Endothelial cell of umbilical vein (primary cell): ENCODE measurements around the gene FMO2. TPM values are rescaled to one million over a fixed set of nuclear protein-coding genes. Genes with fewer than 3 reads are reported as not detected.

ENCODE experiments used
- BruUV-seq: library from RNA; stranded (reverse); fragments of 400-500 nt; replicated peaks from 2 replicates; lab custom pipeline; 2021; lab: Mats Ljungman, UMichigan
- CTCF ChIA-PET: fragments of 300-600, 350-600 bp; sonication (Branson Sonifier 250); formaldehyde crosslinking; loops from one replicate; lab custom pipeline; 2021; ENCODE audit warnings: antibody characterized with exemption, inconsistent platforms; lab: Charles Lee
- POLR2A ChIA-PET: fragments of 300-600, 350-600 bp; sonication (Branson Sonifier 250); formaldehyde crosslinking; loops from one replicate; lab custom pipeline; 2021; ENCODE audit warnings: antibody characterized with exemption, inconsistent platforms; lab: Charles Lee
- DNase-seq: peaks from one replicate; pipeline ENCODE4 v3.0.0-alpha.2; 2011; ENCODE audit warnings: low read depth, low spot score
- FAIRE-seq: peaks from 2 replicates; lab custom pipeline; 2011; peaks lifted over from hg19 to GRCh38; lab: Jason Lieb, UNC
- H2AFZ ChIP-seq: 2 replicates; pipeline ENCODE4 v1.6.0; 2012; ENCODE audit warnings: low read depth, low read length, control low read depth, inconsistent platforms
- H3K27ac ChIP-seq: 2 replicates; pipeline ENCODE4 v1.5.1; 2011; ENCODE audit warnings: low read depth, mild to moderate bottlenecking, control low read depth, low read length, moderate library complexity; ENCODE audit not compliant: insufficient read depth
- H3K27me3 ChIP-seq, 2 experiments: 2 replicates each; pipeline versions ENCODE4 v1.6.0 to v1.6.1; 2011; ENCODE audit warnings: low read length in 2 of 2, mixed read lengths in 1 of 2; ENCODE audit not compliant: control insufficient read depth in 2 of 2, insufficient read depth in 2 of 2
- H3K36me3 ChIP-seq, 2 experiments: 2 replicates in 1 of 2; 3 replicates in 1 of 2; pipeline ENCODE4 v1.5.1; 2011; ENCODE audit warnings: low read length in 2 of 2, mild to moderate bottlenecking in 1 of 2, moderate library complexity in 1 of 2; ENCODE audit not compliant: control insufficient read depth in 2 of 2, insufficient read depth in 2 of 2; ENCODE audit errors: extremely low read depth in 1 of 2
- H3K4me1 ChIP-seq: 3 replicates; pipeline ENCODE4 v1.5.1; 2011; ENCODE audit warnings: mild to moderate bottlenecking, low read length; ENCODE audit not compliant: control insufficient read depth, insufficient read depth; ENCODE audit errors: extremely low read depth
- H3K4me2 ChIP-seq: 2 replicates; pipeline ENCODE4 v1.6.1; 2011; ENCODE audit warnings: low read length, control low read depth, mixed read lengths; ENCODE audit not compliant: insufficient read depth
- H3K4me3 ChIP-seq, 3 experiments: fragments of 200-600 bp in 1 of 3; sonication (generic), shearing (Covaris generic) in 1 of 3; replicated peaks in 1 of 3; 2 replicates each; pipeline ENCODE4 v1.5.1; 2011 to 2016; ENCODE audit warnings: control low read depth in 3 of 3, low read length in 3 of 3, mild to moderate bottlenecking in 2 of 3, inconsistent platforms in 1 of 3, low read depth in 1 of 3, moderate library complexity in 1 of 3; ENCODE audit not compliant: insufficient read depth in 1 of 3
- H3K79me2 ChIP-seq: 2 replicates; pipeline ENCODE4 v1.6.0; 2012; ENCODE audit warnings: low read length, inconsistent platforms; ENCODE audit not compliant: control insufficient read depth, insufficient read depth
- H3K9ac ChIP-seq: replicated peaks from 2 replicates; pipeline ENCODE3; 2011; ENCODE audit warnings: low read length, control low read depth; ENCODE audit not compliant: insufficient read depth; ENCODE audit errors: extremely low read depth
- H3K9me1 ChIP-seq: replicated peaks from 3 replicates; pipeline ENCODE4 v1.6.0; 2011; ENCODE audit warnings: mild to moderate bottlenecking, low read length; ENCODE audit not compliant: control insufficient read depth, insufficient read depth; ENCODE audit errors: extremely low read depth
- H3K9me3 ChIP-seq: replicated peaks from 2 replicates; pipeline ENCODE4 v1.5.1; 2012; ENCODE audit warnings: low read length, inconsistent platforms; ENCODE audit not compliant: control insufficient read depth, insufficient read depth
- H4K20me1 ChIP-seq: replicated peaks from 2 replicates; pipeline ENCODE3; 2011; ENCODE audit warnings: mild to moderate bottlenecking, low read length; ENCODE audit not compliant: control insufficient read depth, insufficient read depth; ENCODE audit errors: extremely low read depth
- CTCF ChIP-seq, 2 donors: IDR thresholded peaks; 1 replicate in 1 of 2; 2 replicates in 1 of 2; pipeline ENCODE4 v1.5.1; 2011; ENCODE audit warnings: low read length in 2 of 2, mild to moderate bottlenecking in 2 of 2, moderate library complexity in 2 of 2, control low read depth in 1 of 2, inconsistent platforms in 1 of 2, low read depth in 1 of 2; ENCODE audit not compliant: insufficient read depth in 1 of 2; ENCODE audit errors: extremely low read depth in 1 of 2
- EZH2 ChIP-seq: IDR thresholded peaks from 2 replicates; pipeline ENCODE4 v1.6.1; 2012; ENCODE audit warnings: borderline replicate concordance, low read depth, mild to moderate bottlenecking, moderate library complexity, low read length, inconsistent platforms; ENCODE audit not compliant: severe bottlenecking
- FOS ChIP-seq: IDR thresholded peaks from 2 replicates; pipeline ENCODE4 v1.6.1; 2011; ENCODE audit warnings: mild to moderate bottlenecking, low read length, moderate library complexity, borderline replicate concordance; ENCODE audit not compliant: insufficient read depth
- GATA2 ChIP-seq: IDR thresholded peaks from 2 replicates; pipeline ENCODE4 v1.7.0; 2011; ENCODE audit warnings: low read depth, mild to moderate bottlenecking, moderate library complexity, mixed read lengths, low read length; ENCODE audit not compliant: insufficient read length, insufficient read depth
- JUN ChIP-seq: IDR thresholded peaks from 2 replicates; pipeline ENCODE4 v1.6.1; 2011; ENCODE audit warnings: borderline replicate concordance, low read depth; ENCODE audit not compliant: insufficient read length, insufficient read depth
- MAX ChIP-seq: IDR thresholded peaks from 2 replicates; pipeline ENCODE4 v1.6.1; 2011; ENCODE audit not compliant: insufficient read depth, insufficient read length
- MYC ChIP-seq: IDR thresholded peaks from one replicate; pipeline ENCODE4 v1.6.1; 2011; ENCODE audit warnings: mild to moderate bottlenecking, low read depth, low read length
- POLR2A ChIP-seq: IDR thresholded peaks from 2 replicates; pipeline ENCODE4 v1.6.1; 2012; ENCODE audit warnings: low read depth, mild to moderate bottlenecking, control low read depth, low read length
- POLR2AphosphoS5 ChIP-seq: IDR thresholded peaks from 2 replicates; pipeline ENCODE4 v1.6.1; 2012; ENCODE audit warnings: low read depth, mild to moderate bottlenecking, control low read depth, low read length, moderate library complexity; ENCODE audit not compliant: insufficient read depth
- dilution Hi-C: fragments of 300-500 bp; cut with MboI; formaldehyde crosslinking; loops from one replicate; pipeline ENCODE4 v1.15.0; 2019; ENCODE audit warnings: low sequenced_read_pairs; ENCODE audit not compliant: extremely low pct_ligation_motif_present
- intact Hi-C: fragments of 100-400 bp; cut with micrococcal nuclease; formaldehyde crosslinking; loops from one replicate; pipeline ENCODE4 v1.10.0; 2022
- polyA plus RNA-seq, 4 experiments: library from polyadenylated mRNA; depleted of rRNA in 3 of 4; stranded (reverse) in 3 of 4; unstranded in 1 of 4; fragments of >200 nt; gene quantifications; 2 replicates each; pipeline versions ENCODE4 v1.2.1 to v1.2.3, GENCODE V29; 2011 to 2012; ENCODE audit warnings: missing spikeins in 1 of 4
- total RNA-seq: library from RNA; stranded (reverse); gene quantifications from 2 replicates; pipeline ENCODE4 v1.2.3, GENCODE V29; 2021

Gene FMO2
- total and polyA plus RNA-seq, 2 donors (not counting 3 experiments of a cell fraction or from before 2014, with no cell fraction given), result not detected

- no peaks in the 10 kb centered on the region for H3K79me2 ChIP-seq
- H3K27me3 ChIP-seq, result no peaks in the 10 kb centered on the region
- H3K9ac ChIP-seq, result no peak overlapping the region
- FAIRE-seq (no peak), DNase-seq (no peak)
- POLR2A ChIA-PET, result no interaction called here
- no peaks in the 10 kb centered on the region for H3K9me3 ChIP-seq
- H3K27ac ChIP-seq, result no peak overlapping the region
- no peaks in the 10 kb centered on the region for H3K4me1 ChIP-seq
- no peak overlapping the region for H3K4me3 ChIP-seq
- dilution Hi-C loops, result no loop called here
- TF ChIP-seq EZH2, result no peak
- TF ChIP-seq CTCF (IDR thresholded peaks at IDR 0.05; ENCODE audit: extremely low read depth in 1 of 2, insufficient read depth in 1 of 2, low read depth in 1 of 2, low read length in 2 of 2), result no peak
- TF ChIP-seq MAX, result no peak
- no peak for TF ChIP-seq FOS
- no peak for TF ChIP-seq MYC
- TF ChIP-seq JUN, result no peak
- TF ChIP-seq POLR2A, result no peak
- no peak for TF ChIP-seq POLR2AphosphoS5
- TF ChIP-seq GATA2, result no peak
- CTCF ChIA-PET, result interaction anchor here (1.1 to 2.2 kb wide), 2 partner anchors 9 to 29 kb away, joined by 3 to 6 read pairs; no protein-coding TSS in a partner anchor
- no peak overlapping the region for H2AFZ ChIP-seq
- H3K9me1 ChIP-seq, result no peaks in the 10 kb centered on the region
- intact Hi-C loops, result no loop called here
- BruUV-seq, result no TSS peak
- no peaks in the 10 kb centered on the region for H3K36me3 ChIP-seq
- no peak overlapping the region for H3K4me2 ChIP-seq
- H4K20me1 ChIP-seq, result no peaks in the 10 kb centered on the region
Measured at GRCh38 chr1:171198081-171198480, 13.0 kb downstream of the FMO2 start.
